ENCODE data around the gene ITGAX.

ITGAX gene

GRCh38 chr16:31348579-31348978 lies 6.4 kb upstream of the ITGAX start:
- DNase-seq (ENCODE audit: low read depth, low spot score), result no peak
- H3K4me3 ChIP-seq (ENCODE audit: low read depth, low read length), result no peak overlapping the region
- in situ Hi-C loops (cut with HindIII; ENCODE audit: low sequenced_read_pairs), result no loop called here
- TF ChIP-seq CTCF (IDR thresholded peaks at IDR 0.05; ENCODE audit: low read depth, low read length), result no peak

- no peak for TF ChIP-seq CTCF (IDR thresholded peaks at IDR 0.05; ENCODE audit: low read depth, low read length)
- DNase-seq (ENCODE audit: low read depth, low spot score), result no peak
- no peak overlapping the region for H3K4me3 ChIP-seq (ENCODE audit: low read depth, low read length)
- in situ Hi-C loops (cut with HindIII; ENCODE audit: low sequenced_read_pairs), result no loop called here
These were observed 4.5 kb upstream of the ITGAX start for GRCh38 chr16:31350275-31351005.

- in situ Hi-C loops (cut with HindIII; ENCODE audit: low sequenced_read_pairs), result no loop called here
- DNase-seq (ENCODE audit: low read depth, low spot score), result no peak
- no peak overlapping the region for H3K4me3 ChIP-seq (ENCODE audit: low read depth, low read length)
These were observed 3.6 kb upstream of the ITGAX start for GRCh38 chr16:31351246-31351941.

GRCh38 chr16:31351942-31352325 lies 3.0 kb upstream of the ITGAX start:
- no peak for DNase-seq (ENCODE audit: low read depth, low spot score)
- in situ Hi-C loops (cut with HindIII; ENCODE audit: low sequenced_read_pairs), result no loop called here
- H3K4me3 ChIP-seq (ENCODE audit: low read depth, low read length), result no peak overlapping the region
- TF ChIP-seq CTCF (IDR thresholded peaks at IDR 0.05; ENCODE audit: low read depth, low read length), result no peak

More at GRCh38 chr16:31351246-31351941, 3.6 kb upstream of the ITGAX start:
- TF ChIP-seq CTCF (IDR thresholded peaks at IDR 0.05; ENCODE audit: low read depth, low read length), result no peak

GRCh38 chr16:31352376-31353115 lies 2.4 kb upstream of the ITGAX start:
- in situ Hi-C loops (cut with HindIII; ENCODE audit: low sequenced_read_pairs), result no loop called here
- TF ChIP-seq CTCF (IDR thresholded peaks at IDR 0.05; ENCODE audit: low read depth, low read length), result no peak
- DNase-seq (ENCODE audit: low read depth, low spot score), result no peak
- no peak overlapping the region for H3K4me3 ChIP-seq (ENCODE audit: low read depth, low read length)

GRCh38 chr16:31355431-31356100 lies 590 bp downstream of the ITGAX start:
- H3K4me3 ChIP-seq (ENCODE audit: low read depth, low read length), result no peak overlapping the region
- in situ Hi-C loops (cut with HindIII; ENCODE audit: low sequenced_read_pairs), result no loop called here
- TF ChIP-seq CTCF (IDR thresholded peaks at IDR 0.05; ENCODE audit: low read depth, low read length), result no peak
- DNase-seq (ENCODE audit: low read depth, low spot score), result no peak
